Inferior parietal cortex (tissue), 1 donor: ENCODE data around the gene ABR.
"Not testable (repeated sequence)": the region's sequence is repeated elsewhere in the genome, so short reads cannot be mapped to it uniquely, and the experiment has no call there.

Experiments
- DNase-seq: peaks from one replicate; pipeline ENCODE4 v3.0.0-alpha.2; 2016; ENCODE audit errors: extremely low spot score

Gene ABR

DNA sequence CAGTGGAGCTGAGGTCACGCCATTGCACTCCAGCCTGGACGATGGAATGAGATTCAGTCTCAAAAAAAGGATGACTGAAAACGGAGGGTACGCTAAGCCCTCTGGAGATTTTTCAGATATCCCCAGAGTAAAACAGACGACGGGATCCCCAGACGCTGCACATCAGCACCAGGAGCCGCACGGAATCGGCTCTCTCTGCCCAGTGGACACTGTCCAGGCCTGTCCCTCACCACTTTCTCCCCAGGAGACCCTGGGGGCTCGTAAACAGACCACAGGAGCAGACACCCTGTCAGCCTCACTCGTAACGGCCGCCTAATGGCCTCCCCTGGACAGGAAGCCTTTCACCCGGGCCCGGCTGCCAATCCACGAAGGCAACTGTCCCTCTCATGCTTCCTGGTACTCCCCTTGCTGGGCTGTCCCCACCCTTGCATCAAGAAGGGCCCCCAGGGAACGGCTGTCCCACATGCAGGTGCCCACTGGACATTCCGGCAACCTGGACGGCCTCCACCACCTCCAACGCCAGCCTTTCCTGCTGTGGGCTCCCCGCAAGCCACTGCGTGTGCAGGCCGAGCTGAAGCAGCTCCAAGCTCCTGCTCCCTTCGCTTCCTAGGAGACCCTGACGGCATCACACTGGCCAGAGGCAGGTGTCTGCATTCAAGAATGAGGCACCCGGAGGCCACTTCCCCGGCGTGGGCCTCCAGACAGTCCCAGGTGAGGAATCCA, 108.5 kb downstream of the ABR start:
- DNase-seq: no peak

DNA sequence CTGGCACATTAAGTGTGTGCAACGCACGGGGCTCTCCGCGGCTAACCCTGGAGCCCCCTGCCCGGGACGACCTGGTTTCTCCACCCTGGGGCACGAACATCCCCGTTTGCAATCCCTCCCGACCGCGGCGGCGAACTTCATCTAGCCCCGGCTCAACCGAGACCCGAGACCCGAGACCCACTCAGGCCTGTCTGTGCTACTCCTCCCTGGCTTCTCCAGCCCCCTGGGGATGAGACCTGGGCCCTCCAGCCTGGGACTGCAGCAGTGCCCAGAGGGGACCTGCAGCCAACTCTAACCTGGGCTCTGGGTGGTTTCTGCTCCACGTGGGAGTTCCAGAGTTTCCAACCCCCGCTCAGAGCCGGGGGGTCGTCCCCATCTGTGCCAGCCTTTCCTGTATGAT, 109.4 kb downstream of the ABR start:
- DNase-seq: no peak

DNA sequence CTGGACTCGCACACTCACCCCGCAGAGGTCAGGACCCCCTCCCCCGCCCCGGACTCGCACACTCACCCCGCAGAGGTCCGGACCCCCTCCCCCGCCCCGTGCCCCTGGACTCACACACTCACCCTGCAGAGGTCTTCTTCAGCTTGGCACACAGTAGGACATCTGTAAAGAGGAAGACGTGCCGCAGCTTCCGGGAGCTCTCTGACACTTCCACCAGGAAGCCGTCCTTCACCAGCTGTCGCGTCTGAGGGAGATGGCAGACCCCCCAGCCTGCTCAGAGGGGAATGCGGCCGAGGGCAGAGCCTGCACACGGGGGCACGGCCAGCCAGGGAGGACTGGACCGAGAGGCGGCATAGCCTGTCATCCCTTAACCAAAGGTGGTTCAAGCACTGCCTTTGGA, 109.9 kb downstream of the ABR start:
- no peak for DNase-seq

DNA sequence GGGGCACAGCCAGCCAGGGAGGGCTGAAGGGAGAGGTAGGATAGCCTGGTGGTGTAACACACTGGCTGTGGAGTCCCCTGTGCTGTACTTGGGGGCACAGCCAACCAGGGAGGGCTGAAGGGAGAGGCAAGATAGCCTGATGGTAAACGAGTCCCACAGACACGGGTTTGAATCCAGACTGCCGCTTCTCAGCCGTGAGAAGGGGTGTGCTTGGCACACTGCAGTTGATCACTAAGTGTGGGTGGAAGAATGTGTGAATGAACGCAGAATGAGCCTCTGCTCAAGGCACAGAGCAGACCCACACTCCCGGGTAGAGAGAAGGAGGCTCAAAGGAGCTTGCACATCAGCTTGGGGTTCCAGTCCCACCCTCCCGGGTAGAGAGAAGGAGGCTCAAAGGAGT, 111.4 kb downstream of the ABR start:
- no peak for DNase-seq

DNA sequence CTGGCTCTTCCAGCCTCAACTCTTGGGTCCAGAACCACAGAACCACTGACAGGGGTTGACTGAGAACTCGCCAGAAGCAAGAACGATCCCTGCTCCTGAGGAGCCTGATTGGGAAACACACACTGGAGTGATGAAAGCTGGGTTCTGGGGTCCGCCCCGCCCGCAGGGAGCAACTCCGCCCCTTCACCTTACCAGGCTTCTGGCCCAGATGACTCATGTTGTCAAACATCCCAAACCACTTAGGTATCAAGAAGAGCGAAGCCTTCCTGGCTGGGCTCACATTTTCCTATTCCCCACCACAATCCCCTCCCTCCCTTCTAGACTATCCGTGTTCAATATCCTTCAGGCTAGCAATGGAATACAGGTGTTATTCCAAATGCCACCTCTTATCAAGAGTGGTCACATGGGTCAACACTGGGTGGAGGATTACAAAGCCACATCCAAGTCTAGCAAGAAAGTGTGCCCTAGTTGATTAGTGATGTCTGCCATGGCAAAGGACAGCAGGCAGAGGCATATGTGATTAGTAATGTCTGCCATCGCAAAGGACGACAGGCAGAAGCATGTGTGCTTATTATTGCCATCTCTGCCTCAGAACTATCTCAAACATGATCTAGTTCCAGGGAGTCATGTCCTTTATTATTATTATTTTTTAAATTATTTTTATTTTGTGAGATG, 112.4 kb downstream of the ABR start:
- no peak for DNase-seq

DNA sequence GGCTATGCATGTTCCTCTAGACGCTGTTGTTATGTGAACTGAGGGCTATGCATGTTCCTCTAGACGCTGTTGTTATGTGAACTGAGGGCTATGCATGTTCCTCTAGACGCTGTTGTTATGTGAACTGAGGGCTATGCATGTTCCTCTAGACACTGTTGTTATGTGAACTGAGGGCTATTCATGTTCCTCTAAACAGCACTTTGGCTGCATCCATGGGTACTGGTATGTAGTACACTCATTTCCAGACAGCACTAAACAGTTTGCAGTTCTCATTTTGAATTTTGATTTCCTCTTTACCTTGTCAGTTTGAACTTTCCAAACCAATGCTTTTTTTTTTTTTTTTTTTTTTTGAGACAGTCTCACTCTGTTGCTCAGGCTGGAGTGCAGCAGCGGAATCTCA, 114.4 kb downstream of the ABR start:
- DNase-seq: not testable (repeated sequence)

DNA sequence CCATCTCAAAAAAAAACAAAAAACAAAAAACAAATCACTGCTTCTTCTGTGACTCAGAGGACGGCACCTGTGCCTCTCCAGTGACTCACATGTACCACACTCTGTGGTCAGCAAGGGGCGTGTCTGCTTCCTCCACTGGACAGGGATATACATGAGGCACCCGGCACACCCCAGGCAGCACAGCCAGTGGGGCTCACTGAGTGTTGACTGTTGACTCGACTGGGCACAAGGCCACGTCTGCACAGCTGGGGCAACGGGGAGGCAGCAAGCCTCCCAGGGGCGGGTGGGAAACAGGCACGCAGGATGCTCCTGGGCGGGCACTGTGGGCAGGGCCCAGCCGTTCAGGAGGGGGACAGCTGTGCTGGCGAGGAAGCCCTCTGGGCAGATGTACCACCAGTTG, 118.8 kb downstream of the ABR start:
- no peak for DNase-seq

DNA sequence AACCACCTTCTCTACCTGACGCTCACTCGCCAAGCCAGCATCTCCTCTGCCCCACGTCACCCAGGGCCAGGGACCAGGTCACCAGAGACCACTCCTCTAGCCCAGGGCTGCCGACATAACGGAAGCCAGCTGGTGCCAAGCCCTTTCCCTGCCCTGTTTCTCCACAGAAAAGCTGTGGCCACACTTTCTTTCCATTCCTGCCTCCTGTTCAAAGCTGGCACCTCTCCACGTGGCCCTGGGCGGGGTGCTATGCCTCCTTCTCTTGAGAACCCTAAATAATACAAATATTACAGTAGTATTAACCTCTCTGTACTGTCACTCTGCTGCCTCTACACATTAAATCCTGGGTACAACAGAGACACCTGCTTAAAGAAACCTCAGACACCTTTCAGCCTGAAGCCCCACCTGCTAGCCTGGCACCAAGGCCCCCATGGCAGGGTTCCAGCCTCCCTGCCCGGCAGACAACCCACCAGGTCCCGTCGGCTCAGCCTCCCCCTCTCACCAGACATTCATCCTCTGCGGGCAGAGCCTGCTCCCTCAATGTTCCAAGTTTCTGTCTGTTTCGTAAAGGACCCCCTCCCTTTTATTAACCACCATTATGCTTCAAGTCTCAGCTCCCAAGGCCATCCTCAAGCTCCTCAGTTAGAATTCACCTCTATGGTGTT, 120.5 kb downstream of the ABR start:
- DNase-seq: no peak

DNA sequence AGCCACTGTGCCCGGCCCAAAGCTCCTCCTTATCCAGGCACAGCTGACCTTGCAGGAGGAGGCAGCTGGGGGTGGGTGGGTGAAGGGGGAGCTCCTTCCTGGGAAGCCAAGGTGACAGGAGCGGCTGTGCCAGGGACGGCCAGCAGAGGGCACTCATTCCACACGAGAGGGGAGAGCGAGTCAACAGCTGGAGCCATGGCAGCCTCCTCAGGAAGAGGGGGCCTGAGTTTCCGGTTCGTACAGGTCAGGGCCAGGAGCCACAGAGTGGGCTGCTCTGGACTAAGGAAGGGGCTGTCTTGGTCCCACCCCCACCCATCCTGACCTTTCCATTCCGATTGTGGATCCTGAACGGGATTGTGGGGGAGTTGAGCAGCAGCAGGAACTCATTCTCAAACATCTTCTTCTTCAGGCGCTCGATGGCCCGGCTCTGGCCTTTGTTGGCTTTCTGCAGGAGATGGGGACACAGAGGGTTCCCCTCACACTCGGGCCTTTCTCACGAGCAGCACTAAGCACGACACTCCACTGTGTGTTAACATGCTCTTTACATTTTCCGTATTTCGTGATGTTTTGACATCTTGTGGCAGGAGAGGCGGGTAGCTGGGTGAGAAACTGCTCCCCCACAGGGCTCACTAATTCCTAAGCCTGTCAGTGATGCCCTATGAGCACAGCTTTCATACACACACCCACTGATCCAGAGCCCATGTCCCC, 121.2 kb downstream of the ABR start:
- DNase-seq: no peak

DNA sequence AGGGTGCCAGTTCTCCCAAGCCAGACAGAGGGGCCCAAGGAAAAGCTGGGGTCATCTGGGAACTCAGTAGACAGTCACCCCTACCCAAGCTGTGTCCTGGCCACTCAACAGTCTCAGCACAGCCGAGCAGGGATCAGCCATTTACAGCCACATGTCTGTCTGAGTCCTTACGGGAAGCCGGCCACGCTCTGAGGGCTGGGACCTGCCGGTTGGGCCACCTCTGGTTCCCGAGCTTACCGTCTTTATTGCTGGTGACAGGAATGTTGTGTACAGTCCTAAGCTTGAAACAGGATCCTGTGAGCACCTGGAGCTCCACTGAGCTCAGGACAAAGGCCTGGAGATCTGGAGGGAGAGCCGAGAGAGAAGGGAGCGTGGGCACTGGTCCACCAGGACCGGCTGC, 123.0 kb downstream of the ABR start:
- no peak for DNase-seq

DNA sequence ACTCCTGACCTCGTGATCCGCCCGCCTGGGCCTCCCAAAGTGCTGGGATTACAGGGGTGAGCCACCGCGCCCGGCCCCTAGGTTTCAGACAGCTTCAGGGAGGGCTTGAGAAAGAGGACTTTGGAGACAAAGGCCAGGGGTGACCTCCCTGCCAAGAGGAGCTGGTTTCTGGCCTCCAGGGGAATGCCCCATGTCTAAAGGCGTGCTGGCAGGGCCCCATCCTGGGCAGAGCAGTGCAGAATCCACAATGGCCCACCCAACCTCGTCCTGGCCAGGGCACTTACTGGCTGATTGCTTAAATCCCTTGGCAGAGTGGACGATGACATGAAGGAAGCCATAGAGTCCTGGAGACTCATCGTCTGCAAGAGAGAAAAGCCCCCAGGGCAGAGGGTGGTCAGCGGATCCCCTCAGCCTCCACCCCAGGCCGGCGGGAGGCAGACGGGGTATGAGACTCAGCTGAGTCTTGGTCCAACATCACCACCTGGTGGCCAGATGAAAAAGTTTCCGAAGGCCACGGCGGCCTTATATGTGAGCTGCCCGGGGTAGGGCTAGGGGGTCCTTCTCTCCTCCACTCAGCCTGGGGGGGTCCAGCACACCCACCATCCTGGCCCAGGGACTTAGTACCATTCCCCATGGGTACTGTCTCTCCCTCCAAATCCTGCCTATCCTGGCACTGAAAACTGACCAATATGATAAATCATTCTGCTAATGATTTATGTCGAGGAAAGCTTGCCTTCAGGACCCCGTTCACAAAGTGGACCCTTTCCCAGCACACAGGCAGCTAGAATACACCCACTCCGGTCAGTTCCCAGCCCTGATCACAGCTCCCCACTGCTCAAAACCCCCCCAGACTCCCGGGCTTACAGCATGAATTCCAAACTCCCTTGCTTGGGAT, 123.8 kb downstream of the ABR start:
- peak; percentile 80 for DNase-seq

DNA sequence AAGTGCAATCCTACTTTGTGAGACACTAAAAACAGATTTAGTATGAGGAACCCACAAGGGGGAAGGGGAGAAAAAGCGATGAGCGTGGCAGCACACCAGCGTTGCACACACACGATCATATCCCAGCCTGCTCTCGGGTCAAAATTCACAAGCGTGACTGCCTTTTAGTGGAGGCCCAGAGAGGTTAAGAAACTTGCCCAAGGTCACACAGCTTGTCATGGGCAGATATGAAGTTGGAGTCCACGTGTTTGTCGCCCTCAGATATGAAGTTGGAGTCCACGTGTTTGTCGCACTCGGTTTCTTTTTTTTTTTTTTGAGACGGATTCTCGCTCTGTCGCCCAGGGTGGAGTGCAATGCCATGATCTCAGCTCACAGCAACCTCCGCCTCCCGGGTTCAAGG, 124.5 kb downstream of the ABR start:
- DNase-seq: no peak

DNA sequence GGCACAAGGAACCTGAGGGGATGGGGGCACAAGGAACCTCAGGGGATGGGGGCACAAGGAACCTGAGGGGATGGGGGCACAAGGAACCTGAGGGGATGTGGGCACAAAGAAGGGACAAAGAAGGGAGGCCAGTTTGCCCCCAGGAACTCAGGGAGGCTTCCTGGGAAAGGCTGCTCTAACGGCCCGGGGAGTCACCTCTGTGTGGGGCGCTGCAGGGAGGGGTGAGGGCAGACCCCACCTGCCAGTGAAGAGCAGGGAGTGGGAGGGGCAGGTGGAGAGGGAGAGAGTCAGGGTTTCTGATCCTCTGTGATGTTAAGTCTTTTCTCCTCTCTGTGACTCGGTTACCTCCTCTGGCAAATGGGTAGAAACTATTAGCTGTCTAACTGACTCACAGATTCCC, 125.1 kb downstream of the ABR start:
- DNase-seq: no peak

DNA sequence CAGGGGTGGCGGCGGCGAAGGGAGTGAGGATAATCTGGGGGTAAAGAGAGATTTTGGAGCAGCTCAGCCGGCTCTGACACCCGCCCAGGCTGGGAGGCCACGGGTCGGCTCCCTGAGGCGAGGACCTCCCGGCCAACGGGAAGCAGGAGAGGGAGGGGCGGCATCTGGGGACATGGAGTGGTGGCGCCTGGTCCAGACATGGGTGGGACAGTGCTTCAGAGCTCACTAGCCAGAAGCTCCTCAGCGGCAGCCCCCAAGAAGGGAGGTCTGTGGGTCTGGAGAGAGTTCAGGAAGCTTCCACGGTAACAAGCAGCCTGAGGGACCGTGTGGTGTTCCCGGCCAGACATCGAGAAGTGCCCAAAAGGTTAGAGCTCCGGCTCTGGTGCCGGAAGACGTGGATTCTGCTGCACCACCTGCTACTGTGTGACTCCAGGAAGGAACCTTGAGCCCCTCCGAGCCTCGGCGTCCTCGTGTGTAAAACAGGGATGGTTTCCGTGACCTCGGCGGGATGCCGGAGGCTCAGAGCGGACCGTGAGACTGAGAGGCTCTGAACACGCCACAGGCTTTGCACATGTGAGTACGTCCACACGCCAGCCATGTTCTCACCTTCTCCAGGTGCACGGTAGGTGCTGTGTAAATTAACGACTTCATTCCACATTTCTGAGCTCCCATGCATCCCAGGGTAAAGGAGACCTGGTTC, 126.0 kb downstream of the ABR start:
- DNase-seq: no peak

DNA sequence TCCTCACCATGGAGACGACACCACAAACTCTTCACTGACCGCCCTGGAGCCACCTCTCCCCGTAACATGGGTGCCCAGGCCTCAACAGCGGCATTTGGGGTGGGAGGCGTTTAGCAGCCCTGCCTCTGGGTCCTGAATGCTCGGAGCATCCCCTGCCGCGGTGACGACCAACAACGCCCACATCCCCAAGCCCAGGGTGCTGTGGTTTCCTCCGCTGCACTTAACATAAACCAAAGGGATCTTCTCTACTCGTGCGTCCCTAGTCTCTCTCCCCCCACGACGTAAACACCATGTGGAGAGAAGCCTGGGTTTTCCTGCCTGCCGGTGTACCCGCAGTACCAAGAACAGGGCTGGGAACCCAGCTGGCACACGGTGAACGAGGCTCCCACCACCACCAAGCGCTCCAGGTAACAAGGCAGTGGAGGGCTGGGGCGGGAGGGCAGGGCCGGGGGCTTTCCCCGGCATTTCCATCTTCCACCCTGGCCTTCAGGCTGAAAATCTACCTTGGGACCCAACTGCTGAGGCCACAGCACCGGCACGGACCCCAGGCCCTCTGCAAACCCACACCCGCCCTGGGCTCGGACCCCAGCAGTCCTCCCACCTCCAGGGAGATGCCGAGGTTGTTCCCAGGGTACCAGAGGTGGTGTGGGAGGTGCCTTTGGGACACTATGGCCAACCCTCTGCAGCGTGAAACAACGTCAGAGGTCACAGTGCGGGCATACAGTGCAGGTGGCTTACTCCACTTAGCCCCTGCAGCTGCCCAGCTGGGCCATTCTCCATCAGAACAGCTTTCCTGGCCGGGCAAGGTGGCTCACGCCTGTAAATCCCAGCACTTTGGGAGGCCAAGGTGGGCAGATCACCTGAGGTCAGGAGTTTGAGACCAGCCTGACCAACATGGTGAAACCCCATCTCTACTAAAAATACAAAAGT, 128.5 kb downstream of the ABR start:
- DNase-seq: no peak

DNA sequence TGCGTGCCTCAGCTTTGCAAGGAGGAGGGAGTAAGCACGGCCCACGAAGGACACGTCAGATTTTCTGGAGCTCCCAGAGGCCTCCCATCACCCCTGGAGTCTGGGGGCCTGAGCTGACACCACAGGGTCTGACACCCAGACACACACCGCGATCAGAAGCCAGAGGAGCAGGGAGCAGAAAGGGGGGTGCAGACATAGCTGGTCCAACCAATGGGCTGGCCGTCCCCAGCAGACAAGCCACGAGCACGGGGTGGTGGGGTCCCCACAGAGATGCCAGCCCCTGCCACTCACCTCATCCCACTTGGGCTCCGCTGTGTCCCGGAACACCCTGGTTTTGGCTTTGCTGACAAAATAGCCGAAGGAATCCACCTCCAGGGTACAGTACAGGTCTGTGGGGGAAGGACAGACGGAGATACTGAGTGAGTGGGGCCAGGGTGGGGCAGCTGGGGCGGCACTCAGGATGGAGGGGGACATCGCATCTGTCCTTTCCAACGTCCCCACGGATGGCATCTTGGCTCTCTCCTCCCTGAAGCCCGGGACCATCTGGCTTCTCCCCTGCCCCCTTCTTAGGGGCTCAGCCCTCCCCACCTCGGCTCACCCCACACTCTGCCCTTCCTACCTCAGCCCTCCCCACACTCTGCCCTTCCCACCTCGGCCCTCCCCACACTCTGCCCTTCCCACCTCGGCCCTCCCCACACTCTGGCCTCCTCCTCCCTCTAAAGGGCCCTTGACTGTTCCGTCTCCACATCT, 129.4 kb downstream of the ABR start:
- no peak for DNase-seq

DNA sequence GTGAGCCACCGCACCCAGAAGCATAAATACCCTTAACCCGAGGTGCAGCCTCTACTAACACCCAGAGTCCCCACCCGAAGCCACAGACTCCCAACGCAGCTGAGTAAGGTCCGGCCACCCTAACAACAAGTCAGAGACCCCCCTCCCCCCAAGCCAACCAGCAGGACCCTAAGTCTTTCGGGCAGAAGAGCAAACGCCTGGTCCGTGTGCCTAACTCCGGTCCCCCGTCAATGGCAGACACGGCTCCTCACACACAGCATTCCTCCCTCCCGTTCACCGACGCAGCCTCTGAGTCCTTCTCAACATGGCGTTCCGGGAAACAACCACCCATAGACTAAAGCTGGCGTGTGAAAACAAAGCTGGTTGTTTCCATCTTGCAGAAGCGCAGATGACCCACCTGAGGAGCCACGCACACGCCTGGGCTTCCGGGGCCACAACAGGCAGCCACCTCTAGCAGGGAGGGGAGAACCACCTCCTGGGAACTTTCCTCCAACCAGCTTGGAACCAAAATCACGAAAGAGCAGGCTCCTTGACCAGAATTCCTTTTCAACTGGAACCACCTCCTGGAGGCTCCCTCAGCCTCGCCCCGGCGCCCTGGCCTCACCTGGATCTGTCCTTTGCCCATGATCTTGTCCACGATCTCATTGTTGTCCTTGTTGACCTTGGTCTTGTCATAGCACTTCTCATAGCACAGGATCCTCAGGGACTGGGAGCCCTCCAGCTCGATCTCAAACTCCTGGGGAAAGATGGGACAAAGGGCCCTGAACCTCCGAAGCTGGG, 130.1 kb downstream of the ABR start:
- no peak for DNase-seq

DNA sequence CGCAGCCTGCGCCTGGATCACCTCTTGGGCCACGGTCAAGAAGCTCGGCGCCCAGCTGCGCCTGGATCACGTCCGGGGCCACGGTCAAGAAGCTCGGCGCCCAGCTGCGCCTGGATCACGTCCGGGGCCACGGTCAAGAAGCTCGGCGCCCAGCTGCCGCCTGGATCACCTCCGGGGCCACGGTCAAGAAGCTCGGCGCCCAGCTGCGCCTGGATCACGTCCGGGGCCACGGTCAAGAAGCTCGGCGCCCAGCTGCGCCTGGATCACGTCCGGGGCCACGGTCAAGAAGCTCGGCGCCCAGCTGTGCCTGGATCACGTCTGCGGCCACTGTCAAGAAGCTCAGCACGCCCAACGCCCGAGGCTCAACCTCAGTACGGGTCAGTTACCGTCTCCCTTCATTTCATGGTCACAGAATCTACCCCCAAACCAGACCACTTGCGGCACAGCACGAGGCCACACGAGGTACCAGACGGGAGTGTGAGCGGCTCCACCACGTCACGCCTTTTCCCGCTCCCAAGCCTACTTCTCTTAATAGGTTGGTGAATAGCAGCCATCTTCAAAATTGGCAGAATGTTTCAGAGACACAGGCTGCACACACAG, 131.2 kb downstream of the ABR start:
- not testable (repeated sequence) for DNase-seq
